Measurements from ENCODE around the gene AP3S2.
"Not testable (repeated sequence)": the region's sequence is repeated elsewhere in the genome, so short reads cannot be mapped to it uniquely, and the experiment has no call there.

- TF ChIP-seq POLR2A, CTCF (IDR thresholded peaks at IDR 0.05): not testable (repeated sequence)
Measured at GRCh38 chr15:89854863-89855262, 38.9 kb downstream of the AP3S2 start.

Data from adrenal gland (tissue), 5 donors.